IPS DF 6.9 (cell line): ENCODE results near the gene USP34.
"Not testable (repeated sequence)": the region's sequence is repeated elsewhere in the genome, so short reads cannot be mapped to it uniquely, and the experiment has no call there.

Experiments
- DNase-seq: peaks from one replicate; pipeline ENCODE4 v3.0.0-alpha.2; 2013; ENCODE audit warnings: low read depth, low spot score
- H3K27ac ChIP-seq: one replicate; pipeline ENCODE4 v1.5.1; 2013; ENCODE audit warnings: low read length, control low read depth
- H3K27me3 ChIP-seq: 2 replicates; pipeline ENCODE4 v1.6.1; 2013; ENCODE audit warnings: mild to moderate bottlenecking, low read length; ENCODE audit not compliant: control insufficient read depth, insufficient read depth
- H3K36me3 ChIP-seq: 2 replicates; pipeline ENCODE4 v1.6.1; 2013; ENCODE audit warnings: low read length; ENCODE audit not compliant: control insufficient read depth, insufficient read depth
- H3K4me1 ChIP-seq: 2 replicates; pipeline ENCODE4 v1.6.1; 2013; ENCODE audit warnings: low read length; ENCODE audit not compliant: control insufficient read depth, insufficient read depth
- H3K4me3 ChIP-seq: 2 replicates; pipeline ENCODE4 v1.5.1; 2013; ENCODE audit warnings: mild to moderate bottlenecking, low read length
- H3K9me3 ChIP-seq: 2 replicates; pipeline ENCODE4 v1.6.1; 2013; ENCODE audit warnings: low read length, inconsistent platforms; ENCODE audit not compliant: control insufficient read depth, insufficient read depth
- WGBS: extraction: QIAGEN DNeasy Blood & Tissue Kit; methylation state at CpG from one replicate; pipeline ENCODE4 v1.1.7; 2013; ENCODE audit warnings: mixed read lengths, missing lambda C conversion rate; ENCODE audit not compliant: insufficient read length, insufficient coverage; 5-methylcytosine and 5-hydroxymethylcytosine counted together

USP34 gene

GRCh38 chr2:61165946-61166345 is 304.9 kb downstream of the USP34 start:
- no peak overlapping the region for H3K27ac ChIP-seq
- H3K27me3 ChIP-seq, result no peaks in the 10 kb centered on the region
- H3K36me3 ChIP-seq, result 0 out of 2 replicates have a peak, but pooled peaks cover 4% of the 10 kb centered on the region
- H3K4me1 ChIP-seq, result no peaks in the 10 kb centered on the region
- H3K4me3 ChIP-seq, result no peak overlapping the region
- whole genome bisulfite sequencing, result no CpG with 5 or more reads among the region's 3 CpGs
- DNase-seq, result no peak
- H3K9me3 ChIP-seq, result no peaks in the 10 kb centered on the region

- H3K9me3 ChIP-seq, H3K4me3 ChIP-seq, H3K36me3 ChIP-seq, DNase-seq, H3K4me1 ChIP-seq, H3K27me3 ChIP-seq, H3K27ac ChIP-seq: not testable (repeated sequence)
- WGBS, result no CpG with 5 or more reads among the region's 7 CpGs
Measured at GRCh38 chr2:61165082-61165481, 305.8 kb downstream of the USP34 start.

DNA sequence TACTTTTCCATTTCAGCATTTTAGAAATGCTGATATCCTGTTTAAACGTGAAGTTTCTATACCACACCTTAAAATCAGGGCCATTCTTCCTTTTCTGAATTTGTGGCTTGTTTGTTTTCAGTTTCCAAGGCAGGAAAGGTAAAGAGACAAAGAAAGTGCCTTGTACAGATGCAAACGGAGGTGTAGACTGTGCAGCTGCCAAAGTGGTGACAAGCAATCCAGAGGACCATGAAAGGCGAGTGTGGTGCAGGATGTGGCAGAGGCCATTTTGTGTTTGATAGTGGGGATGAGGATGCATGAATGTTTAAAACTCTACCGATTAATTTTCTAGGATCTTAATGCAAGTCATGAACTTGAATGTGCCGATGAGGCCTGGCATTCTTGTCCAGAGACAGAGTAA is 308.2 kb downstream of the USP34 start:
- WGBS, result no CpG with 5 or more reads among the region's 5 CpGs
- Histone ChIP-seq H3K36me3 (0 out of 2 replicates have a peak, but pooled peaks cover 4% of the 10 kb centered on the region), H3K4me3 (no peak overlapping the region), H3K27me3 (no peaks in the 10 kb centered on the region), H3K9me3 (no peaks in the 10 kb centered on the region), H3K4me1 (no peaks in the 10 kb centered on the region), H3K27ac (no peak overlapping the region)
- no peak for DNase-seq

DNA sequence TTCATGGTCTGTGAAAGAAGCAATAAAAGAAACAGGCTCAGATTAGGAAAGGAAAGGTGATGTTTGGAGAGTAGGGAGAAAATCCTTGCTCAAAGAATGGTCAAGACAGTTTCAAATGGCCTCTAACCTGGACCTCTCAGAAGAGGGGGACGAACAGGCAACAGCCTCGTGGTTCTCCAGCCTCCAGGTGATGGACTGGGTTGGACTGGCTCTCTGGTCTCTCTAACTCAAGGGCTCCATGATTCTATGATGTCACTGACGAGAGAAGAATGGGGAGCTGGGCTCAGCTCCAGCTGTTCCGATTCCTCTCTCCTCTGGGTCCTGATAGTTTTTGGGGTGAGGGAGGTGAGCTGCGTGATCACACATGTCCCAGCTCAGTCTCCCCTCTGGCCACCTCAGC is 309.0 kb downstream of the USP34 start, which contains the start of gene C2orf74:
Gene C2orf74 (plus strand): TSS at position 301 of the 400 bp plus-strand sequence. CDS start 327 bp downstream, outside the sequence.
- no peak within 1 kb of the TSS for H3K27ac ChIP-seq
- H3K4me3 ChIP-seq, result no peak within 1 kb of the TSS
- H3K9me3 ChIP-seq, result no peaks in the 10 kb centered on the region
- DNase-seq, result no peak
- no peaks in the 10 kb centered on the region for H3K4me1 ChIP-seq
- H3K27me3 ChIP-seq, result no peaks in the 10 kb centered on the region
- H3K36me3 ChIP-seq, result 0 out of 2 replicates have a peak, but pooled peaks cover 4% of the 10 kb centered on the region
- WGBS, result no CpG with 5 or more reads among the region's 5 CpGs

DNA sequence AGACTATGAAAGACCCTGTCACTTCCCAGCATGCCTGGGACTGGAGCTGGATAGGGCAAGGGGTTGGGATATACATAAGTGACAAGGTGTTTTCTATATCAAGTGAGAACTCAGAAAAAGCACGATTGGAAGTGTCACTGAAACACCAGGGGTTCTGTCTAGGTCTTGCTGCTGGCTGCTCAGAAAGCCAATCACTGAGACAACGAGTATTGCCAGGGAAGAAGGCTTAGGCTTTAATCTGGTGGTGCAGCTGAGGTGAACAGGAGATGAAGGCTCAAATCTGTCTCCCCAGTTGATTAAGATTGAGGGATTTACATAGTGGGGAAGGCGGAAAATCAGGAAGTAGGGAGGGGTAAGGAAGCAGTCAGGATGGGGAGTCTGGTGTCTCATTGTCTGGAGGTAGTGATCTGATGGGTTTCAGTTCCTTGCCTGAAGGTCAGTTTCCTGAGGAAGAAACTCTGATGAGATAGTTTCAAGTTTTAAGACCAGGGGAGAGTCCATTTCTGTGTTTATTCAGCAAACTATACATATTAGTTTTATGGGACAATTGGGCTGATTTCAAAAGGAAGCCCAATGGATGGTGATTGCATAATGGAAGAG is 312.4 kb downstream of the USP34 start:
- no peak overlapping the region for H3K27ac ChIP-seq
- no peaks in the 10 kb centered on the region for H3K27me3 ChIP-seq
- H3K4me3 ChIP-seq, result no peak overlapping the region
- no peaks in the 10 kb centered on the region for H3K9me3 ChIP-seq
- WGBS, result no CpG with 5 or more reads among the region's 3 CpGs
- H3K4me1 ChIP-seq, result no peaks in the 10 kb centered on the region
- no peak for DNase-seq
- no peaks in the 10 kb centered on the region for H3K36me3 ChIP-seq

GRCh38 chr2:61157371-61158003 is 313.4 kb downstream of the USP34 start:
- Histone ChIP-seq H3K36me3 (no peaks in the 10 kb centered on the region), H3K9me3 (no peaks in the 10 kb centered on the region), H3K4me1 (no peaks in the 10 kb centered on the region), H3K27me3 (no peaks in the 10 kb centered on the region), H3K27ac (no peak overlapping the region), H3K4me3 (no peak overlapping the region)
- no CpG with 5 or more reads among the region's 5 CpGs for WGBS
- DNase-seq, result no peak

GRCh38 chr2:61151436-61151835 is 319.5 kb downstream of the USP34 start:
- H3K4me1 ChIP-seq, result no peaks in the 10 kb centered on the region
- no CpG with 5 or more reads among the region's 1 CpG for WGBS
- no peak for DNase-seq
- H3K36me3 ChIP-seq, result peaks cover 3% of the 10 kb centered on the region; the same call in 1 of the 2 replicates
- H3K4me3 ChIP-seq, result no peak overlapping the region
- no peak overlapping the region for H3K27ac ChIP-seq
- no peaks in the 10 kb centered on the region for H3K9me3 ChIP-seq
- no peaks in the 10 kb centered on the region for H3K27me3 ChIP-seq

DNA sequence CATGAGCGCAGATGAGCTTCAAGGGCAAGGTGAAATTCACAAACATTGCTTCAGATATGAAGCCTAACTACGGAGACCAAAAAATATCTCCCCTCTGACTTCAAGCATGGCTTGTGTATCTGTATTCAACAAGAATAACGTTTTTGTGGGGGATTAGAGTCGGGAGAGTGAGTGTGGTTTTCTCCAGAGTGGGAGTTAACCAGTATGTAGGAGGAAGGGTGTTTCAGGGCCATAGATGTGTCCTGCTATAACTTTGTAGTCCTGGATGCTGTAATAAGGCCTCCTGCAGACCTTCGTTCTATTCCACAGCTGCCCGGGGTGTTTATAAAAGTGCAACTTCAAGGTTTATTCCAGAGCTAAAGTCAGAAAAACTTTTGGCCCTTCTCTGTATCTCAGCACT is 321.8 kb downstream of the USP34 start:
- peaks cover 3% of the 10 kb centered on the region; the same call in 1 of the 2 replicates for H3K36me3 ChIP-seq
- no peak for DNase-seq
- H3K27ac ChIP-seq, result no peak overlapping the region
- no peaks in the 10 kb centered on the region for H3K9me3 ChIP-seq
- no peaks in the 10 kb centered on the region for H3K27me3 ChIP-seq
- H3K4me3 ChIP-seq, result no peak overlapping the region
- H3K4me1 ChIP-seq, result no peaks in the 10 kb centered on the region
- WGBS, result 100% methylated on average over 1 of the region's 6 CpGs

- H3K27me3 ChIP-seq, H3K36me3 ChIP-seq, H3K4me3 ChIP-seq, H3K27ac ChIP-seq, H3K4me1 ChIP-seq, DNase-seq, H3K9me3 ChIP-seq: not testable (repeated sequence)
- WGBS, result no CpG with 5 or more reads among the region's 5 CpGs
Measured at GRCh38 chr2:61148091-61148490, 322.8 kb downstream of the USP34 start.

DNA sequence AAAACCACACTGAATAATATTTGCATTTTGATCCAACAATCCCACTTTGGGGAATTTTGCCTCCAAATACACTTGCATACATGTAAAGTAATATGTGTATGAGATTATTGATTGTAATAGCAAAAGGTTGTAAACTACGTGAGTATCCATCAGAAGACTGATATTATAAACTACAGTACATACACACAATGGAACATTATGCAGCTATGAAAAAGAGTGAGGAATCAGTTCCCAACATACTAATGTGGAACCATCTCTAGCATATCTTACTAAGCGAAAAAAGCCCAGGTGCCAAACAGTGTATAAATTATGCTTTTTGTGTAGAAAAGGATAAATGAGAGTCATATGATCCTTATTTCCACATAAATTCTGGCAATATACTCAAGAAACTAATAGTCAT is 324.9 kb downstream of the USP34 start:
- WGBS, result no CpG with 5 or more reads among the region's 2 CpGs
- Histone ChIP-seq H3K4me1 (no peaks in the 10 kb centered on the region), H3K9me3 (no peaks in the 10 kb centered on the region), H3K36me3 (peaks cover 3% of the 10 kb centered on the region; the same call in 1 of the 2 replicates), H3K27me3 (no peaks in the 10 kb centered on the region), H3K4me3 (no peak overlapping the region), H3K27ac (no peak overlapping the region)
- DNase-seq, result no peak
